HG02623 (cell line): ENCODE data around the gene NFE2L3.
"Not testable (repeated sequence)": the region's sequence is repeated elsewhere in the genome, so short reads cannot be mapped to it uniquely, and the experiment has no call there.

Source experiments
- ATAC-seq: cut with Tn5 transposase; IDR thresholded peaks from one replicate; pipeline ENCODE4 v1.9.1; 2021; ENCODE audit warnings: moderate library complexity; ENCODE audit not compliant: unreplicated experiment

NFE2L3 gene

GRCh38 chr7:26151953-26152781 is at the start of gene NFE2L3:
TSS of gene NFE2L3 (plus strand) at chr7:26152198. CDS start at chr7:26152499, 301 bp downstream.
- ATAC-seq: peak; percentile 64

- ATAC-seq: no peak
Measured at GRCh38 chr7:26103596-26103995, 48.4 kb upstream of the NFE2L3 start.

GRCh38 chr7:26105236-26105635 is 46.8 kb upstream of the NFE2L3 start:
- no peak for ATAC-seq

- ATAC-seq: no peak
Measured at GRCh38 chr7:26105931-26106330, 46.1 kb upstream of the NFE2L3 start.

- no peak for ATAC-seq
Measured at GRCh38 chr7:26112203-26112740, 39.7 kb upstream of the NFE2L3 start.

- no peak for ATAC-seq
Measured at GRCh38 chr7:26115650-26116049, 36.3 kb upstream of the NFE2L3 start.

- no peak for ATAC-seq
Measured at GRCh38 chr7:26117142-26117807, 34.7 kb upstream of the NFE2L3 start.

- no peak for ATAC-seq
Measured at GRCh38 chr7:26117970-26118369, 34.0 kb upstream of the NFE2L3 start.

- ATAC-seq: no peak
Measured at GRCh38 chr7:26122745-26123144, 29.3 kb upstream of the NFE2L3 start.

- not testable (repeated sequence) for ATAC-seq
Measured at GRCh38 chr7:26124775-26125174, 27.2 kb upstream of the NFE2L3 start.

- ATAC-seq: no peak
Measured at GRCh38 chr7:26127411-26127810, 24.6 kb upstream of the NFE2L3 start.

- ATAC-seq: no peak
Measured at GRCh38 chr7:26131056-26131589, 20.9 kb upstream of the NFE2L3 start.

- no peak for ATAC-seq
Measured at GRCh38 chr7:26135076-26135475, 16.9 kb upstream of the NFE2L3 start.

- no peak for ATAC-seq
Measured at GRCh38 chr7:26135551-26135950, 16.4 kb upstream of the NFE2L3 start.

- ATAC-seq: no peak
Measured at GRCh38 chr7:26136831-26137230, 15.2 kb upstream of the NFE2L3 start.

GRCh38 chr7:26140380-26140779 is 11.6 kb upstream of the NFE2L3 start:
- ATAC-seq: no peak

- ATAC-seq: no peak
Measured at GRCh38 chr7:26141077-26141476, 10.9 kb upstream of the NFE2L3 start.

GRCh38 chr7:26143298-26144048 is 8.5 kb upstream of the NFE2L3 start:
- no peak for ATAC-seq

- no peak for ATAC-seq
Measured at GRCh38 chr7:26144184-26145080, 7.6 kb upstream of the NFE2L3 start.

- no peak for ATAC-seq
Measured at GRCh38 chr7:26145238-26145637, 6.8 kb upstream of the NFE2L3 start.
